Stimulated activated CD8-positive, alpha-beta memory T cell treated with anti-CD3 and anti-CD28 coated beads, Interleukin-15, amount 100 ng/mL, for 4 hours (primary cell): ENCODE measurements around the gene SIGLEC12.

Source experiments
- DNase-seq, 2 donors: peaks; one replicate each; pipeline ENCODE4 v3.0.0-alpha.2; 2020; ENCODE audit warnings: low read depth in 2 of 2

The SIGLEC12 gene

DNA sequence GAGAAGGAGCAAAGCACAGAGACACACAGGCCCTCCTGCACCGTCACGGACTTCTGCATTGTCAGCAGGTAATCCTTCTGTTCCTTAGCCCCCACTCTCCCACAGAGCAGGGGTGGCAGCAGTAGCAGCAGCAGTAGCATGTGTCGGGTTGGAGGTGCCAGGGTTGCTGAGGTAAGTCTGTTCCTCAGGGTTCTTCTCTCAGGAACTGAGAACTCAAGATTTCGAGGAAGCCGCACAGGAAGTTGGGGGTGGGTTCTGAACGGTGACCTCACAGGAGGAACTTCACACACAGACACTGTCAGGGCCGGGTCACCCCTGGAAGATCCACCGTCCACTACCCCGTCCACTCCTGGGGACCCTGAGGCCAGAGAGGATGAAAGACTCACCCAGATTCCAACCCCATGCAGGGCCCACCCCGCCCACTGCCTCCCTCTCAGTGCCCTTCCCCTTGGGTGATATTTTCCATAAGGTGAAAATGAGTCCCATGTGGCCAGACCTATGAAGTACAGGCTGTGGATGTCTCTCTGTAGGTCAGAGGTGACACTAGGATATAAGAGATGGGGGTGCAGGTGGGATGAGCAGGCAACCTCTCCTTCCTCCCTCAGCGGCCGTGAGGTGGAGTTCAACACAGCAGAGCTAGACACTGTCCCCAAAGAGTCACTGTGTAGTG lies at the start of gene SIGLEC12:
TSS of gene SIGLEC12 (minus strand) at position 207 of the 670 bp plus-strand sequence. CDS start at position 140, 67 bp downstream.
- no peak for DNase-seq

DNA sequence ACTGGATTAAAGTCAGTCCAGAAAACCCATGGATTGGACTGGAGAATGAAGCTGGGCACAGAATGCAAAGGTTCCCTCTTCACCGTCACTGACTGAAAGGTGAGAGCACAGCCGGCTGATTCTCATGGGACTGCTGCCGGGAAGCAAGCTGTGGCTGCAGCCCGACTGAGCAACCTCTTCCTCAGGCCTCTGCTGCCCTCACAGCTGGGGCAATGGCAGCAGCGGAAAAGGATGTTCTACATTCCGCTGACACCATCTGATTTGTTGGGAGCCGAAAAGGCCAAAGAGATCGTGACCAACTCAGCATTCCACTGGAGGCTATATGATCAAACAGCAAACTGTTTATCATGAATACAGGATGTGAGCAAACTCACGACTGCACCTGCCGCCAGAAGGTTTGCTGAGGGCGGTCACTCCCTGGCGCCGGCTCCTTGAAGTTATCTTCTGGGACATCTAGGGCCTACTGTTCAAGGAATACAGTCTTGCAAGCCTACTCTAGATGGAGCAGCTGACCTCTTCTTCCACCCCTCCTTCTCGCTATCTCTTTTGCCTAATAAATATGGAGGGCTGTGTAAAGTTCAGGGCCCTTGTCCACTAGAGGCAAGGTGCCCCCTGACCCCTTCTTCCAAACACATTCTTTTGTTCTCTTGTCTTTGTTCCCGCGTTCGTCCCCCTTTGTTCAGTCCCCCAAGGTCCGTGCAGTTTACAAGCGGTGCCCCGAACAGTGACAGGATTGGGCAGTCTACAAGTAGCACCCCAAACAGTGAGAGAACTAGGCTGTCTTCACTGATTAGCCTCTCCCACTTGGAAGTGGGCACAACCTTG lies 49.5 kb upstream of the SIGLEC12 start:
- no peak for DNase-seq

DNA sequence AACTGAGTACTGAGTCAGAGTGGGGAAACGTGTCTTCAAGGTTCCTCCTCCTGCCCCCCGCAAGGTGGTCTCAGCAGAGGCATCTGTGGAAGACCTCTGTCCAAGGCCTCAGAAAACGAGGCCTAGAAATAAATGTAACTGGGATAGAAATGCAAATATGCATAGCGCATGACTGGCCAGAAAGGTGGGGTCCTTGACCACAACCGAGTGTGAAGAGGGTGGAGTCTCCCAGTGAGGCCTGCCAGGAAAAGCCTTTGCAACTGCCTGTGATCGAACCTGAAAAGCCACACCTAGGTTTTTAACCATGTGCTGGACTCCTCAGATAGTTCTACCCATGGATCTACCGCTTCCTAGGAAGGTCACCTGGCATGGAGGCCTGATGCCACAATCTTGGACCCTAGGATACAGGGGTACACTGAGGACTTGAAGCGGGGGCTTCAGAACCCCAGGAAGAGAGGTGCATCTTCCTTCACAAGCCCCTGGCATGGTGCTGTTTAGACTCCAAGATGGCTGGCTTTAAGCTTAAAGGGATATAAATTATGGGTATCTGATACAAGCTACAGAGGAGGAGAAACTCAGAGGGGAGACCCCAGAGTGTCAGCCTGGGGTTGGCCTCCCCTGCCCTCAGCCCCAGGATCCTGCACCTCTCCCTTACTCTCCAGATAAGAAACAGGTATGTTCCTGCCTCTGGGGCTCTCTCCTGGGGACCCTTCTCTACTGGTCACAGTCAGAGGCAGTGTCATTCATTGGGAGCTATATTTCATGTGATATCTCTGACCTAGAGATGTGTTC lies 48.1 kb upstream of the SIGLEC12 start:
- DNase-seq: no peak

DNA sequence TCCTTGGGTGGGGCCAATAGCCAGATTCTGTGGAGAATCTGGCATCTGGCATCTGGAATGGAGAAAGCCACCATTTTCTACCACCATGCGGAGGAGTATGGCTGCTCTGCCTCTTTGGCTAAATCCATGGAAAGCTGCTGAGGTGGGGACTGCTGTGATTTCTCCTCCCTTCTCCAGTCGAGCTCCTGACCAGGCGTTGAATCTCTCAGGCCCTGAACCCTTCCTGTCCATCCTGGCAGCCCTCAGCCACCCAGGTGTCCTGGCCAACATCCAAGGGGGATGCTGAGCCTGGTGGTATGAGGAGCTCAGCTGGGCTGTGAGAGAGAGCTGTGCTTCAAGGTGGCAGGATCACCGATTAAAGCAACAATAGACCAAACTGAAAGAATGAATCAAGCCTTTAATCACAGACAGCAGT lies 47.3 kb upstream of the SIGLEC12 start:
- no peak for DNase-seq

DNA sequence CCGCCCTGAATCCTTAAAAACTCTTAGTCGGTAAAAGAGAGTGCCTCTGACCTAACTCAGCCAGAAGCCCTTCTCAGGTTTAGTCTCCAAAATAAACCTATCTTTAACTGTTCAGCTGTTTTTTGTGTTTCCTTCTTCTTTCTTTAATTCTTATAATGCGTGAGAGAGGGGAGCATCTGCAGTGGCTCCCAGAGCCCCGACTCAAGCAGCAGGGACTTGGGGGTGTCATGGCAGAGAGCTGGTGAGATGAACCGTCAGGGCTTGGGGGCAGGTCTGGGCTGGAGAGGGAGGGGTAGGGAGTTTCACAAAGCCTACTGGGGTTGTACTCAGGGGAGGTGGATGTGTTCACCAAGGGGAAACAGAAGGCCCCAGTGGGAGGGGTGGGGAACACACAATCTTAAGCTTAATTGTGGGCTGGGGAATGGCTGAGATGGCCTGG lies 46.6 kb upstream of the SIGLEC12 start:
- DNase-seq: no peak

DNA sequence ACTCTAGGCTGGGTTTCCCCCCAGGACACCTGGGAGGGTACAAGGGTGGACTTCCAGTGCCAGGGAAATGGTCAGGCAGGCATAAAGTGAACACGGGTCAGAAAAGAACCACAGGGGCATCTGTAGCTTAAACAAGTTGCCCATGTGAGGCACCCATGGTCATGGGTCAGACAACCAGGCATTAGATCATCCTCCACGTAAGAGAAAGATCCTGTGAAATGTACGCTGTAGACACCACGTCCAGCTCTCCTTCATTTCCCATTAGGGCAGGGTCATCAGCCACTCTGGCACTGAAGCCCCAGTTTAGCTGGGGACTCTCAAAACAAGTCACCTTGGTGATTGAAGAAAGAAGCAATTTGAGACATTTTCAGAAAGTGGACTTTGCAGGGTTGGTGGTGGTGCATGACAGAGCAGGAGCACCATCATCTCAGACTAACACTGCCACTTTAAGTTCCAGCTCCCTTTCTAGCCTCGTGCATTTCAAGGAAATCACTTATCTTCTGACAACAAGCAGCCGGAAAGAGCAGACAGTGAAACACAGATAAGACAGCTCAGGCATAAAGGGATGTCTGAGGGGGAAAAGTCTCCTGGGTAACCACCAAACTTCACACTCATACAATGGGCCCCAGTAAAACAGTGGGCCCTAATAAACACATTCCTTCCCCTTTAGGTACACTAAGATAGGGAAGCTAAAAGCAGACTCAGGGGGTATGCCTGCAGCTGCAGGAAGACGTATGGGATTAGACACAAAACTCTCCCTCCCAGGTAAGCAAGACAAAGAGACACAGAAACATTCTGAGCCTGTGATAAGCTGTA lies 46.0 kb upstream of the SIGLEC12 start:
- no peak for DNase-seq

DNA sequence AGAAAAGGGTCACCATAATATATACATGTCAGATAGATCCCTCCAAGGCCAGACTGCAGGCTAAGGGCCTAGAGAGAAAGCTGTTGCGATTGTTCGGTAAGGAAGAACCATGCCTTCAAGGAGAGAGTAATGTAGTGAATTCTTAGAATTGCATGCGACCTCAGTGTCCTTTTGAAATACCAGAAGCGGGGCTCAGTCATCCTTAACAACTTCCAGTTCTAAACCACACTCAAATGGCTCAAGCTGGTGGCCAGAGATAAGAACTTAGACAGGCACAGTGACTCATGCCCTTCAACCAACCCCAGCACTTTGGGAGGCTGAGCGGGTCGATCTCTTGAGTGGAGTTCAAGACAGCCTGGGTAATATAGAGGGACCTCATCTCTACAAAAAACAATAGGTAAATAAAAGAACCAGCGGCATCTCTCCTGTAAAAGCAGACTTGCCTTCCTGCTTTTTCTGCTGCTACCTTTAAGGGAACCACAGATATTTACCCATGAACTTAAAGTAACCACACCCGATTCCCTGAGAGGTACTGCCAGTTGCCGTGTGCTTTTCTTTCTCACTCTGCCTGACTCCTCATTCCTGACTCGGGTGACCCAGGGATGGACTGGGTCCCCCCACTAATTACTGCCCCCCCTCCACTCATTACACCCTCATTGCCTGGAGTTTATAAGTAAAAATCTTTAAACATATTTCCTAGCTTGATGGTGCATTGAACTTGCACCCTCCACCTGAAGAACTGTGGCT lies 45.2 kb upstream of the SIGLEC12 start:
- no peak for DNase-seq

DNA sequence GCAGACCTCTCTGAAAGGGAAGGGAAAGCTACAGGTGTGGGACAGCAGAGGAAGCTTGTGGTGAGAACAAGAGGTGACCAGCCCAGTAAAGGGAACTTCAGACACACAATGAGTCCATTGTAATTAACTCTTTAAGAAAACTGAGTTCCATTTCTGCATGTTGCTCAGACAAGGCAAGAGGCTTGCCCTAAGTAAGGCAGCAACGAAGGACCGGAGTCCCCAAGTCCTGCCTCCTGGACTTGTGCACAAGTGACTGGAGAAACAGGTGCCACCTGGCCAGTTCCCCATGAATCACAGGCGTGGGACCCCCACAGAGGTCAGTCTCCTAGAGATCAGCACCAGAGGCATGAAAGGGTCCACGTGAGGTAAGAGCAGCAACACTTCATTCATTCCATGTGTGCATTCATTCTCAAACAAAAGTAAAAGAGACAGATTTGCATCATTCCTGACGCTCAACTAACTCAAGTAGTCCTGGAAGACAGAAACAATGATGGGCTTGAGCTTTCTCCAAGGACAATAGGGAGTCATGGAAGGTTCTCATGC lies 44.6 kb upstream of the SIGLEC12 start:
- DNase-seq: no peak

DNA sequence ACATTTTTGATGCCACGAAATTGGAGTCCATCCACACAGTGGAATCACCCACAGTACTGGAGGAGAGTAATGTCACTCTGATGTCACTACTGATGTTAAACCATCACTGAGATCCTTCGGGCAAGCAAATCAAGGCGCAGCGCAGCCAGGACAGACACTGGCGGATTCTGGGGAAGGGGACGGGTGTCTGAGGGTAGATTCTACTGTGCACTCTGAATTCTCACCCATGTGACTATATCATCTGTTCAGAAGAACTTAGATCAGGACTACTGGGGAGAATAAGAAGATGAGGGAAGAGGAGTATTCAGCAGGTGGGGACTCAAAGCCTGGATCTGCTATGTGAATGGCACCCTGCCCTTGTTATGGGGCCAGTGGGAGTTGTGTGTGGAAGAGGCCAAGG lies 42.4 kb upstream of the SIGLEC12 start:
- no peak for DNase-seq

DNA sequence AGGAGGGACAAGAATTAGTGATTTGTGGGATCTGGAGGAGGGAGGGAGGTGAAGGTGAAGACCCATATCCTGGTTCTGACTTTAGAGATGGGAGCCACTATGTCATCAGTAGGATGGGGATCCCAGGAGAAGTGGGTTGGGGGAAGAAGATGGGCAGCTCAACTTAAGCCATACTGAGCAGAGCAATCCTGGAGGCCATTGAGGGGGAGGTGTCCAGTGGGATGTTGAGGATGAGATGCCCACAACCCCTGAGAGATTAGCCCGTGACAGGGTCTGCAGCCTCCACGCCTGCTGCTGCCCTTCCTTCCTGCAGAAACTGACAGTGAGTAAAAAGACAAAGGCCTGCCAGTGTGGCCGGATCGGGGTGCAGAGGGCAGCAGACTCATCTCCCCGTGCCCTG lies 41.1 kb upstream of the SIGLEC12 start:
- no peak for DNase-seq

DNA sequence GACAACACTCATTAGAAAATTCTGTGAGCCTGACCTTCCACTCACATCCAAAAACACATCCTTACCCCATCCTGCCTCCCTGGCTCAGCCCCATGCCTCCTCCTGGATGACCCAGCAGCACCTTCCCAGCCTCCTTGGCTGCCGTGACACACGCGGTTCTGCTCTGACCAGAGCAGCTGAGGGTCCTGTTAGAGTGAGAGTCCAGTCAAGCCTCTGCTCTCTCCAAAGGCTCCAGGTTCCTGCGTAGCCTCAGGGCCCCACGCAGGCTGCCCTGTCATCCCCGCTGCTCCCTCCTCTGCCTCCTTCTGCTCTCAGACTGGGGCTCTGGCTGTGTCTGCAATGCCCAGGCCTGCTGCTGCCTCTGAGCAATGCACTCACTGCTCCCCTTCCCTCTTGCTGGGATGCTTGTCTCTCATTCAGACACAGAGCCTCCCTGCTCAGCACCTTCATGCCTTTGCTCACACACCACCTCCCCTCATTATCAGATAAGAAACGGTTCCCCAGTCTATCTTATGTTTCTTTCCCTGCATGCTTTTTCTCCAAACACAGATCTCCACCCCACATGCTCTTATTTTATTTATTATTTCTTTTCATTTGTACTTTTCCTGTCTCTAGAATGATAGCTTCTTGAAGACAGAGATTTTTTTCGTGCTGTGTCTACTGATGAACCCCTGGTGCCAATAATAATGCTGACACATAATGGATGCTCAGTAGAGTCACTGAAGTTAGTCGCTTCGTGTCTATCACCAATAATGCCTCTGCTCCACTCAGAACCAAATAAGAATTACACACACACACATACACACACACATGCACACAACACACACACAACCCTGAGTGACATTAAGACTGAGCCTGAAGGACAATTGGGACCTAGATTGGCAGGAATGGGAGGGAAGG lies 40.1 kb upstream of the SIGLEC12 start:
- DNase-seq: no peak

DNA sequence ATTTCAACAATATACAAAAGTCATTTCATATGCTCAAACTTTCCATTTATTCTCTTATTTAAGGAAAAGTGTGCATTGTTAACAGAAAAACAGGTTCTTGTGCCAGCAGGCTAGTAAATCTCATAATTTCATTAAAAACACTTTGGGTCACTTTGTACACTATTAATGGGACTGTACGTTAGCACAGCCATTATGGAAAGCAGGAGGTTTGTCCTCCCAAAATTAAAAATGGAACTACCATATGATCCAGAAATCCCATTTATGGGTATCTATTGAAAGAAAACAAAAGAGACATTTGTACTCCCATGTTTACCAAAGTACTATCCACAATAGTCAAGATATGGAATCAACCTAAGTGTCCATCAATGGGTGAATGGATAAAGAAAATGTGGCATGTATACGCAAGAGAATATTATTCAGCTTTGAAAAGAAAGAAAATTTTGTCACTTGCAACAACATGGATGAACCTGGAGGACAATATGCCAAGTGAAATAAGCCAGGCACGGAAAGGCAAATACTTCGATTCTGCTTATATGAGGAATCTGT lies 38.3 kb upstream of the SIGLEC12 start:
- no peak for DNase-seq

DNA sequence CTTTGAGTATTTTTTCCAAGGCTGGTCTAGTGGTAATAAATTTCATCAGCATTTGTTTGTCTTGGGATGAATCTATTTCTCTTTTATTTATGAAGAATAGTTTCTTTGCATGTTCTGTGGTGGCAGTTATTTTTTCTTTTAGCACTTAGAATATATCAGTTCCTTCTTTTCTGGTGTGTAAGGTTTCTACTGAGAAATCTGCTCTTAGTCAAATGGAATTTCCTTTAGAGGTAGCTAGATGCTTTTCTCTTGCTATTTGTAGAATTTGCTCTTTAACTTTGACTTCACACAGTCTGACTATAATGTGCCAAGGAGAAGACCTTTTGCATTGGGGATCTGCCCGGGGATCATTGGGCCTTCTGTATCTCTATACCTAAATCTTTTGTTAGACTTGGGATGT lies 33.9 kb upstream of the SIGLEC12 start:
- DNase-seq: no peak

DNA sequence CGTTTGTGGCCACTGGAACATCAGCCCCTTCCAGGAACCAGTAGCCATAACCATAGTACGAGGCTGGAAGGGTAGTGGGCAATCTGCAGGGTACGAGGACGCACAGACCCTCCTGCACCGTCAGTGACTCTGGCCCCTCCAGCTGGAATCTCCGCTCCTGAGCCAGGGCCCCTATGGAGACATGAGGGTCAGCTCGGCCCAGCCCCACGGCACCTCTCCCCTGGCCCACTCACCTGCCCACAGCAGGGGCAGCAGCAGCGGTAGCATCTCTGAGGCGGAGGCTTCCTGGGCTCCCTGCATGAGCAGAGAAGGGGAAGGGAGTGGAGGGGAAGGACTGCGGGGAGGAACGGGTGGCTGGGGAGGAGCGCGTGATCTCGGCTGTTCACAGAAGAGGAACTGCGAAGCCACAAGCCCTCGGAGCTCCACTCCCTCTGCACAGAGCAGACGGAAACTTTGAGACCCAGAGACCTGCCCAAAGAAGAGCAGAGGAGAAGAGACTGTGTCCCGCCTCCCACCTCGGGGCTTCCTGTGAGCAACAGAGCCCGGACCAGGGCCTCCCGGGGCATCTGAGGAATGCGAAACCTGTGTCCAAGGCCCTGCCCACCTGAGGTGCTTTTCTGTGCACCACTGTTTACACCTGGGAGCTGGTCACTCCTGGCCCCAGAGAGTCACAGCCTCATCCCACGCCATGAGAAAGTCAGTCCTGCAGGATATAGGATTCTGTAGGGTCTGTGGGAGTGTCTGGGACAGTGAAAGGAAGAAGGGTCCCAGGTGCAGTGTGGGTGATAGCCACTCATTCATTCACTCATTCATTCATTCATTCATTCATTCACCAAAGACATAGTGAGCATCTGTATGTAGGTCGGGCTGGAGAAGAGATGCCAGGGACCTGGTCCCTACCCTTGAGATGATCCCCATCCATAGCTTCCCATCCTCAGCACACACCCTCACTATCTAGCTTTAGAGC lies 30.0 kb upstream of the SIGLEC12 start, which contains the start of gene SIGLEC6:
TSS of gene SIGLEC6 (minus strand) at position 322 of the 967 bp plus-strand sequence. CDS start at position 300, 22 bp downstream.
- no peak for DNase-seq

DNA sequence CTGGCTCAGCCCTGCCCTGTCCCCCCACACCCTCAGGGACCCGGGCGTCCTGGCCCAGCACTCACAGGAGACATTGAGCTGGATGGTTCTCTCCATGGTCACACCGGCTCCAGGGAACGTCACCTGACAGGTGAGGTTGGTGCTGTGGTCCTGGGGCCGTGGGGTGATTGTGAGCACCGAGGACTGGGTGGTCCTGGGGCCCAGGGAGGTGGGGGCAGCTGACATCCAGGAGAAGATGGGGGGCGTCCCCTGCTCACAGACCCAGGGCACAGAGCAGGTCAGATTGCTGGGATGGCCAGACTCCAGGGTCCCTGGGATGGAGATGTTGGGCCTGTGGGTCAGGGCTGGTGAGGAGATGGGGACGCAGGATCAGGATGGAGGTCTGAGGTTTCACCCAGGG lies 29.0 kb upstream of the SIGLEC12 start:
- DNase-seq: no peak

DNA sequence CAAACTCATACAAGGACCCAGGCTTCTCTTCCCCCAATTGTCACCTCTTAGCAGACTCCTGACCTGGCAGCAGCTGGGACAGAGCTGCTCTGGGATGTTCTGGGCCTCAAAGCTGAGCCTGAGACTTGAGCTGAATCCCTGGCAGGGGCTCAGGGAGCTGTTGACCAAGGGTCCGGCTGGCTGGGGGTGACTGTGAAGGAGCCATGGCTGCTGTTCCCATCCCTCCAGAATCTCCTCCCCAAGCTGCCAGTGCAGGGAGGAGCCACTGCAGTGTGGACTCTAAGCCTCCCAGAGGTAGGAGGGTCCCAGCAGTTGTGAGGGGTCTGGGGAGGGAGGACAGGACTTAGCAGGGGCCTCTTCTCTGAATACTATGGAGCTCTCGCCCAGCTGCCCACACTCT lies 27.7 kb upstream of the SIGLEC12 start:
- no peak for DNase-seq

DNA sequence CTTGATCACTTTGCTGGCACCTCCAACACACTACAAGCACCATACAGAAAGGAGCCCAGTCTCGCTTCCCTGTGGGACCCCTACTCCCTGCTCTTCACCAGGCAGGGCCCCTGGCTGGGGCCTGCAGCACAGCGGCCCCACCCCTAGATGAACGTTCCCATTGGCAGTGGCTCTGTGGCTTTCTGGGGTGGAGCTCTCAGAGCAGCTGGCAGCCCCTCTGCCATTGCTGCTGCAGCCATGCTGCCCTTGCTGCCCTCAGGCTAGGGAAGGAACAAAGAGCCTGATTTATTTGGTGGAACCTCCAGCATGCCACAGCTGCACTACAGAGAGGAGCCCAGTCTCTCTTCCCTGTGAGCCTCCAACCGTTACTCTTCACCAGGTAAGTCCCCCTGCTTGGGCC lies 24.1 kb upstream of the SIGLEC12 start:
- no peak for DNase-seq
